ENCODE data around the gene HDHD5. TPM values are rescaled to one million over a fixed set of nuclear protein-coding genes. Genes with fewer than 3 reads are reported as not detected.

The HDHD5 gene
- total RNA-seq, 1 donor from 2014 or later, result 49.5 TPM

DNA sequence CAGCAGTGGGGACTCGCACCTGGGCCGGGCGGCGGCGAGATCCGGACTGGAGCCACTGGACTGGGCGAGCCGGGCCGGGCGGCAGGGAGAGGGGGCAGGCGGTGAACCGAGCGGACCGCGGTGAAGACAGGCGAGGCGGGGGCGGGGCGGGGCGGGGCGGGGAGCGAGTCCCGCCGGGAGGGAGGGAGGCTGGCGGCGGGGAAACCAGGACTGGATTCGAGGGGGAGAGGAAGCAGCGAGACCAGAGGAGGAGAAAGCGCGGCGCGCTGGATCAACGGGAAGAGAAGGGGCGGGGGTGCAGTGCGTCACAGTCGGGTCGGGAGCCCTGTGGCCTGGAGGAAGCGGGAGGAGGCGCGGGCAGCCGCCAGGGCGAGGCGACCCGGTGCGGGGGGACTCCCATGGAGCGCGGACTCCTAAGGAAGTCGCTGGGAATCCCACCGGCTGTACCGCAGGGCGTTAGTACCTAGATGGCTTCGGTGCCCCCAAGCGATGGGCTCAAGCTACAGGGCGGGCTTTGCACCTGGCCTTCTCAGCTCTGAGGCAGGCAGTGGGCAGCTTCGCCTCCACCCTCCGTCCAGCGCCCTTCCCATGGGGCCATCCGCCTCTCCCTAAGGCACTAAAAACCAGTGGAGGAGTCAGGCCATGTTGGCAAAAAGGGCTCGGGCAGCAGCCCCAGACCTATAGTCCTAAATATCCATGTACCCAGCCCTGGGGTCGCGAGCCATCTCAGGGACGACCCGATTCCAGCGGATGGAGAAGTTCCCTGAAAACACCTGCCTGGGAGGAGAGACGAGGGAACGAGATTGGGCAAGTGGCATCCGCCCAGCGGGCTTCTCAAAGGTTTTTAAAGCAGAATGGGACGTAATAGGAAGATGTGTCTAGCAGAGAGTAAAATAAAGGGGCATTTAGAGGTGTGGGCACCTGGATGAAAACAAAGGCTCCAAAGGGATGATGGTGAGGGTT is 37.6 kb downstream of the HDHD5 start, which contains the start of gene TMEM121B:
TSS of gene TMEM121B (minus strand) at position 128 of the 963 bp plus-strand sequence. CDS start 233 bp downstream, outside the sequence.
- H3K4me3 Mint-ChIP-seq, result peak within 1 kb of the TSS; percentile 79
- intact Hi-C loops (cut with micrococcal nuclease), result loop anchor here (2.0 kb wide), 1 partner anchor 37 kb away; the partner anchor contains the start of gene HDHD5
- DNase-seq, result peak; percentile 73
- peaks cover 27% of the 10 kb centered on the region for H3K27me3 Mint-ChIP-seq
- H3K36me3 Mint-ChIP-seq (ENCODE audit: low read depth), result no peaks in the 10 kb centered on the region
- peaks cover 32% of the 10 kb centered on the region for H3K4me1 Mint-ChIP-seq
- H3K27ac Mint-ChIP-seq, result no peak within 1 kb of the TSS
- no peaks in the 10 kb centered on the region for H3K9me3 Mint-ChIP-seq

GRCh38 chr22:17120711-17121232 is 38.3 kb downstream of the HDHD5 start:
- Mint-ChIP-seq H3K9me3 (no peaks in the 10 kb centered on the region), H3K27me3 (peaks cover 27% of the 10 kb centered on the region), H3K4me3 (no peak overlapping the region), H3K36me3 (ENCODE audit: low read depth) (no peaks in the 10 kb centered on the region), H3K27ac (no peak overlapping the region), H3K4me1 (peaks cover 39% of the 10 kb centered on the region)
- intact Hi-C loops (cut with micrococcal nuclease), result no loop called here
- peak; percentile 74 for DNase-seq

DNA sequence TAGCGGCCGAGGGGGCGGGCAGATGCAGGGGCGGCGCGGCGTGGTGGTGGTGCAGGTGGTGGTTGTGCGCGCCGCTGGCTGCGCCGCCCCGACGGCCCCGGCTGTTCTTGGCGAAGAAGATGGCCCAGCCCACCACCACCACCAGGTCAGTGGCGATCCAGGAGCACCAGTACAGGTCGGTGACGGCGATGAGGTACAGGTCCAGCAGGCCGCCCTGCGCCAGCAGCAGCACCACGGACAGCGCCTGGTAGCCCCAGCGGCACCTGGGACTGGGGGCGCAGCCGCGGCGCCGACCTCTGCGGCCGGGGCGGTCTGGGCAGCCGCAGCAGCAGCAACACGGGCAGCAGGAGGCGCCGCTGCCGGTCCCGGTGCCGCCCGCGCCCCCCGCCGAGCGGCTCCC is 38.8 kb downstream of the HDHD5 start:
- no peaks in the 10 kb centered on the region for H3K9me3 Mint-ChIP-seq
- no peak overlapping the region for H3K4me3 Mint-ChIP-seq
- peaks cover 27% of the 10 kb centered on the region for H3K27me3 Mint-ChIP-seq
- intact Hi-C loops (cut with micrococcal nuclease), result no loop called here
- H3K27ac Mint-ChIP-seq, result no peak overlapping the region
- no peaks in the 10 kb centered on the region for H3K36me3 Mint-ChIP-seq (ENCODE audit: low read depth)
- peak; percentile 91 for DNase-seq
- peaks cover 43% of the 10 kb centered on the region for H3K4me1 Mint-ChIP-seq

DNA sequence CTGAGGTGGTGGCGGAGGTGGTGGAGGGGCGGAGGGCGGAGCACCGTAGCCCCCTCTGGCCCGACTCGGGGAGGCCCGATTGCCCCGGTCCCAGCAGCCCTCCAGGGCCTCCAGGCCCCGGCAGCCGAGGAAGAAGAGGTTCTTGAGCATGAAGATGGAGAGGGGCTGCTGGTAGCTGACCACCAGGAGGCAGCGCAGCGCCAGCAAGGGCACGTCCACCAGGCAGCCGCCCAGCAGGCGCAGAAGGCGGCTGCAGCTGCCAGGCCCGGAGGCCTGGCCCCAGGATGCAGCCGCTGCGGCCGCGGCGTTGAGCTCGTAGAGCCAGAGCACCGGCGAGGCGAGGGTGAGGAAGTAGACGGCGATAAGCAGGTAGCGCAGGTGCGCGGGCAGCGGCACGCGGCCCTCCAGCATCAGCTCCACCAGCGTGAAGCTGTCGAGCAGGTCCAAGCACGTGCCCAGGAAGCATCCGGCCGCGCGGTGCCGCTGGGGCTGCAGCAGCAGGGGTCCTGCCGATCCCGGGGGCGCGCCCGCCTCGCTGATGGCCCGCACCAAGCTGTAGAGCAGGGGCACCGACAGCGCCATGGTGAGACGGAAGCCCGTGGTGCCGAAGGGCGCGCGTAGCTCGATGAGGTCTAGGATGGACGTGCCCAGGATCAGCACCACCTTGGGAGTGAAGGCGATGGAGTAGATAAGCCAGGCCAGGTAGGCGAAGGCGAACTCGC is 39.4 kb downstream of the HDHD5 start:
- intact Hi-C loops (cut with micrococcal nuclease), result no loop called here
- Mint-ChIP-seq H3K4me1 (peaks cover 49% of the 10 kb centered on the region), H3K36me3 (ENCODE audit: low read depth) (peaks cover 2% of the 10 kb centered on the region)

GRCh38 chr22:17118342-17118741 is 40.7 kb downstream of the HDHD5 start:
- Mint-ChIP-seq H3K27me3 (peaks cover 20% of the 10 kb centered on the region), H3K4me3 (peak overlapping the region; percentile 61), H3K4me1 (peaks cover 51% of the 10 kb centered on the region)

More for the DNA sequence above, 39.4 kb downstream of the HDHD5 start:
- DNase-seq, result no peak
- Mint-ChIP-seq H3K4me3 (peak overlapping the region; percentile 61), H3K27ac (no peak overlapping the region), H3K27me3 (peaks cover 23% of the 10 kb centered on the region), H3K9me3 (no peaks in the 10 kb centered on the region)

DNA sequence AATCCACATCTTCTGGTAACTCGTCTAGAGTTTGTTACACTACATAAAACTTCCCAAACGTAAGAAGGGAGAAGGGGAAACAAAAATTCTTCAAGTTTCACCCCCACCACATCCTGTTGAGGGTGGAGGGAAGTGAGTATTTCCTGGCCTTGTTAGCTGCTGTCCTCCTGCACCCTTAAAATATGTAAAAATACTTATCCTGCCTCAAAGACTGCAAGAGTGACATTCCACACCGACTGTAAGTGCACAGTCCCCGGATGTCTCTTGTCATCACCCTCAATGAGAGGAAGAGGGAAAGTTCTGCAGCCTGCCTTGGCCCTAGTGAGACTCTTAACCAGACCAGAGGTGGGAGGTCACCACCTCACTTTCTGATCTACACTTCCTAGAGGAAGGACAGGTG is 41.2 kb downstream of the HDHD5 start:
- H3K9me3 Mint-ChIP-seq, result no peaks in the 10 kb centered on the region
- peaks cover 18% of the 10 kb centered on the region for H3K27me3 Mint-ChIP-seq
- H3K4me3 Mint-ChIP-seq, result peak overlapping the region; percentile 61
- intact Hi-C loops (cut with micrococcal nuclease), result loop anchor here (2.0 kb wide), 1 partner anchor 31 kb away; no protein-coding TSS in a partner anchor
- peaks cover 54% of the 10 kb centered on the region for H3K4me1 Mint-ChIP-seq
- peak; percentile 75 for DNase-seq
- H3K36me3 Mint-ChIP-seq (ENCODE audit: low read depth), result peaks cover 10% of the 10 kb centered on the region
- peak overlapping the region; percentile 20 for H3K27ac Mint-ChIP-seq

More at GRCh38 chr22:17118342-17118741, 40.7 kb downstream of the HDHD5 start:
- peak overlapping the region; percentile 20 for H3K27ac Mint-ChIP-seq
- H3K36me3 Mint-ChIP-seq (ENCODE audit: low read depth), result peaks cover 6% of the 10 kb centered on the region
- DNase-seq, result no peak
- intact Hi-C loops (cut with micrococcal nuclease), result no loop called here
- H3K9me3 Mint-ChIP-seq, result no peaks in the 10 kb centered on the region

DNA sequence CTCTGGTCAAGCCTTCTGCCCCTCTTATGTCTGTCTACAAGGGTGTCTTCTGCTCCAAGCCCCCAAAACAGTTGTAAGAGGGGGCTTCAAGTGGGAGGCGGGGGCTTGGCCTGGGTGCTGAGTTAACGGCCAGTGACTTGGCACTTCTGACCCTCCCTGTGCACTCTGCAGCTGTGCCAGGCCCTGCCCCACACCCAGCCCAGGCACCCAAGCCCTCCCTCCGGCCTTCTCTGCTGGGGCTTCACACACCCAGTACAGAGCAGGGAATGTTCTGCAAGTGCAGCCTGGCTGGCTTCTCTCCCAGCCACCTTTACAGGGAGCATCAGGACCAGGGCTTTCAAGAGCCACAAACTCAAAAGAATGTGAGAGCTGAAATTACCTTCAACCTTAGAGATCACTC is 41.7 kb downstream of the HDHD5 start:
- H3K27me3 Mint-ChIP-seq, result peaks cover 13% of the 10 kb centered on the region
- peaks cover 57% of the 10 kb centered on the region for H3K4me1 Mint-ChIP-seq
- peaks cover 13% of the 10 kb centered on the region for H3K36me3 Mint-ChIP-seq (ENCODE audit: low read depth)
- peak overlapping the region; percentile 61 for H3K4me3 Mint-ChIP-seq
- no peak for DNase-seq
- intact Hi-C loops (cut with micrococcal nuclease), result loop anchor here (2.0 kb wide), 1 partner anchor 31 kb away; no protein-coding TSS in a partner anchor
- H3K9me3 Mint-ChIP-seq, result no peaks in the 10 kb centered on the region
- peak overlapping the region; percentile 35 for H3K27ac Mint-ChIP-seq

DNA sequence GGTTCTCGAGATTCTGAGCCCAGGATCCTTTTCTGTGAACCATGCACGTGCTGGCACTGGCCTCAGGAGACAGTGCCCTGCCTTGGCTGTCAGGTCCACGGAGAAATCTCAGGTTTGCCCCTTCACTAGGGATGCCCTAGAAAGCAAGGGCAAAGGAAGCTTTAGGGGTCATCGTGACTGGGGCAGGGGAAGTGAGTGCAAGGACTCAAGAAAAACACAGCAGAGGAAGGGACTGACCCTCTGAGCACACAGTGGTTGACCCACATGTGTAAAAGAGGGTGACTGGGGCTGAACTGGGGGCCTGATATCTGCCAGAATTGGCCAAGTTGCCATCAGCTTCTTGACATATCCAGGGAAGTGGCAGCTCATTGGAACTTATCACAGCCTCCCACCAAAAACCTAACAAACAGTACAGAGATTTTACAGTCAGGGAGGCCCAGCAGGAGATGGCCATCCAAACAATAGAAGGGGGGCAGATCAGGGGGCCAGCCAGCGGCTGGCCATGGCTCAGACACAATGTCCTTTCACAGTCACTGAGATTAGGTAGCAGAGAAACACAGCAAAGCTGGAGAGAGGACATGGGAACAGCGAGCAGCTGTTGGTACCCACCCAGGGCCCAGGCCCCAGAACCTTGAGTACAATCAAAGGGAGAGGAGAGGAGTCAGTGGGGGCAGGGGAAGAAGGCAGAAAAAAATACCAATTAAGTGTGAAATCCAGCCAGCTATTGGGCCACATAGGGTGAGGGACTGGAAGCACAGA is 42.3 kb downstream of the HDHD5 start:
- H3K27ac Mint-ChIP-seq, result peak overlapping the region; percentile 68
- no peak for DNase-seq
- intact Hi-C loops (cut with micrococcal nuclease), result loop anchor here (2.0 kb wide), 1 partner anchor 30 kb away; no protein-coding TSS in a partner anchor
- peaks cover 7% of the 10 kb centered on the region for H3K27me3 Mint-ChIP-seq
- peak overlapping the region; percentile 65 for H3K4me3 Mint-ChIP-seq
- peaks cover 55% of the 10 kb centered on the region for H3K4me1 Mint-ChIP-seq
- no peaks in the 10 kb centered on the region for H3K9me3 Mint-ChIP-seq
- peaks cover 16% of the 10 kb centered on the region for H3K36me3 Mint-ChIP-seq (ENCODE audit: low read depth)

DNA sequence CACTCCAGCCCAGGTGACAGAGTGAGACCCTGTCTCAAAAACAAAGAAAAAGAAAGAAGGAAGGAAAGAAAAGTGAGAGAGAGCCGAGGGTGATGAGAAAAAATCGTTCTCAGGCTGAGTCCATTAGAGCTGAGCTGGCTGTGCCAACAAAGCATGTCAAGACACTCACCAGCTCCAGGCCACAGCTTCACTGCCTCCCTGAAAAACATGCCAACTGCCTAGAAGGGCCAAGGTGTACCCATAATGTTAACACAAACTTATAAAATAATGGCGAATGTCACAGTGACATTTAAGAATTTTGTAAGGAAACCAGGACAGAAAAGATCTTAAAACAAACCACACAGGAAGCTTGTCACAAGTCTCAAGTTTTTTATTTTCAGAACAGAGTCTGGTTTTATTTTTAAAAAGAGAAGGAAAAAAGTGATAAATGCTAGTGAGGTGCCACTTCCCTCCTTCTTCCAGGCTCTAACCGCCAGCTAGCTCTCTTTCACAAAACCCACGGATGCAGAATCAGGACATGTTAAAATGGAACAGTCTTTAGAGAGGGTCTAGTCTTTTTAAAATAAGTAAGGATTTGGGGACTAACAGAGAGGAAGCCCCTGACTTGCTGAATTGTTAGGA is 43.0 kb downstream of the HDHD5 start:
- Mint-ChIP-seq H3K4me3 (peak overlapping the region; percentile 65), H3K9me3 (no peaks in the 10 kb centered on the region), H3K27me3 (peaks cover 4% of the 10 kb centered on the region), H3K4me1 (peaks cover 59% of the 10 kb centered on the region), H3K27ac (peak overlapping the region; percentile 68), H3K36me3 (ENCODE audit: low read depth) (peaks cover 22% of the 10 kb centered on the region)
- no peak for DNase-seq
- intact Hi-C loops (cut with micrococcal nuclease), result loop anchor here (2.0 kb wide), 1 partner anchor 29 kb away; no protein-coding TSS in a partner anchor

GRCh38 chr22:17115236-17115635 is 43.8 kb downstream of the HDHD5 start:
- Mint-ChIP-seq H3K36me3 (ENCODE audit: low read depth) (peaks cover 28% of the 10 kb centered on the region), H3K27ac (no peak overlapping the region), H3K4me3 (no peak overlapping the region), H3K27me3 (peaks cover 4% of the 10 kb centered on the region), H3K9me3 (no peaks in the 10 kb centered on the region), H3K4me1 (peaks cover 61% of the 10 kb centered on the region)
- DNase-seq, result no peak
- intact Hi-C loops (cut with micrococcal nuclease), result no loop called here

DNA sequence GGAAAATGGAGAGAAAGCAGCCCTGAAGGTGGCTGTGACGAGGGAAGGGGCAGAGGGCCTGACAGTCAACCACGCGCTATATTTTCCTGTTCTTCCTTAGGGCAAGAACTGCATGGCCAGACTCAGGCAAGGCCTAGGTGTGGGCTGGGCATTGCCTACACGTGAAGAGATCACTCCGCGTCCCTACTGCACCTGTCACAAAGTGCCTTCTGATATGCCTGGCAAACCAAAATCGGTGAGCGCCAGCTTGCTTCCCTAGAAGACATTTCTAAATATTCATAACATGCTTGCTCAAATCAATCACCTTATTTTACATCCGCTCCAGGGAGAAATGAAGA is 44.2 kb downstream of the HDHD5 start:
- Mint-ChIP-seq H3K27ac (no peak overlapping the region), H3K36me3 (ENCODE audit: low read depth) (peaks cover 29% of the 10 kb centered on the region), H3K9me3 (no peaks in the 10 kb centered on the region), H3K4me1 (peaks cover 61% of the 10 kb centered on the region), H3K4me3 (no peak overlapping the region), H3K27me3 (peaks cover 4% of the 10 kb centered on the region)
- DNase-seq, result no peak
- intact Hi-C loops (cut with micrococcal nuclease), result no loop called here

DNA sequence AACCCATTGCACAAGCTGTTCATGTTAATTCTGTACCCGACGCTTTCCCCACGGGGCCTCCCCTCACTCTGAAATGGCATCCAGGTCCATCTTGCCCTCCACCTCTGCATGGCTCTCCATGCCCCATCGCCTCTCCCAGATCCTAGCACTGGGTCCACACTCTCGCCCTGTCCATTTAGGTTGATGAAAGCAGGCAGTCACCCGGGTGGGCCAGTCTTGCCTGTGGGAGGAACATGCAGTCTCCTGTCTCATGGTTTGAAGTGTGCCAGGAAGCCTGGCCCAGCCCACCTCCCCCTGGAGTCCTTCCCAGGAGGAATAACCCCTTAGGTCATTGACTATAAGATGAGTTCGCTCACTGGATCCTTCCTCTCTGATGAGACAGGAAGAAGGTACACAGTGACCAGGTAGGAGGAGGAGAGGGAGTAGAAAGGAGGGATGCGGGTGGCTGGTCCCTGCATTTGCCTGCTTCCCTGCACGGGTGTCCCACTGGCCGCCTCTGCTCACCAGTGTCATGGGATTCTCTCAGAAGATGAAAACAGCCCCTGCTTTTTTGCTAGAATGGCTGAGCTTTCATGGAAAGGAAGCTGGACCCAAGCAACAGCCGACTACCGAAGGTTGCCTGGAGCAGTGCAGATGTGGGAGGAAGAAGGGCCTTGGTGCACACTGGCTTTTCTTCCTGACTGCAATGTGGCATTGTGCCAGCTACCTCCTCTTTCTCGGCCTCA is 44.7 kb downstream of the HDHD5 start:
- Mint-ChIP-seq H3K4me1 (peaks cover 61% of the 10 kb centered on the region), H3K27ac (no peak overlapping the region)

More for the DNA sequence above, 44.7 kb downstream of the HDHD5 start:
- intact Hi-C loops (cut with micrococcal nuclease), result no loop called here
- Mint-ChIP-seq H3K36me3 (ENCODE audit: low read depth) (peaks cover 33% of the 10 kb centered on the region), H3K27me3 (peaks cover 4% of the 10 kb centered on the region), H3K4me3 (no peak overlapping the region), H3K9me3 (no peaks in the 10 kb centered on the region)
- no peak for DNase-seq

Data from activated CD4-positive, alpha-beta T cell treated with anti-CD3 and anti-CD28 coated beads, Interleukin-2, amount 10 ng/mL, durations not matched to agents 24 days and 14 days (primary cell).